ENCODE results near the gene SASH1. TPM values are rescaled to one million over a fixed set of nuclear protein-coding genes. Genes with fewer than 3 reads are reported as not detected.

Gene SASH1
- total RNA-seq, 1 donor from 2014 or later, result 23.2 TPM

- no peak for FAIRE-seq
- no peak for DNase-seq (ENCODE audit: low spot score in 2 of 2)
These were observed 110.2 kb downstream of the SASH1 start for GRCh38 chr6:148452876-148453275.

DNA sequence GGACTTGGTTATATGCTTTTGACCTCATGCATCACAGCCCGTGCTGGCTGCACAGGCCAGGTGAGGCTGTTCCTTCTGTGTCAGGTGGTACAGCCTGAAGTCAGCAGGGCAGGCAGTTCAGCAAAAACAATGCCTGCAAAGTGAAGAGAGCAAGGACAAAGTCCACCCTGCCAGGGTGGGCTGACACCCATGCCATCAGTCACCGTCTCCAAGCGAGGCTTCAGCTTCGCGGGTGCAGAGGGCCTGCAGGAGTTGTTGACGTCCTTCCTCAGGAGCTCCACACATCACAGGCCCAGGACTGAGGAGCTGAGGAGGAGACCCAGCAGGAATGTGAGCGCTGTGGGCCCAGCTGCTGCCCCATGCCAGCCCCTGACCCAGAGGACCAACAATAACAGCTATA, 111.3 kb downstream of the SASH1 start:
- FAIRE-seq (no peak), DNase-seq (ENCODE audit: low spot score in 2 of 2) (no peak)

- FAIRE-seq (no peak), DNase-seq (ENCODE audit: low spot score in 2 of 2) (no peak)
These were observed 112.6 kb downstream of the SASH1 start for GRCh38 chr6:148455225-148455624.

- FAIRE-seq (no peak), DNase-seq (ENCODE audit: low spot score in 2 of 2) (peak; percentile 48 to 73)
These were observed 113.3 kb downstream of the SASH1 start for GRCh38 chr6:148455674-148456558.

DNA sequence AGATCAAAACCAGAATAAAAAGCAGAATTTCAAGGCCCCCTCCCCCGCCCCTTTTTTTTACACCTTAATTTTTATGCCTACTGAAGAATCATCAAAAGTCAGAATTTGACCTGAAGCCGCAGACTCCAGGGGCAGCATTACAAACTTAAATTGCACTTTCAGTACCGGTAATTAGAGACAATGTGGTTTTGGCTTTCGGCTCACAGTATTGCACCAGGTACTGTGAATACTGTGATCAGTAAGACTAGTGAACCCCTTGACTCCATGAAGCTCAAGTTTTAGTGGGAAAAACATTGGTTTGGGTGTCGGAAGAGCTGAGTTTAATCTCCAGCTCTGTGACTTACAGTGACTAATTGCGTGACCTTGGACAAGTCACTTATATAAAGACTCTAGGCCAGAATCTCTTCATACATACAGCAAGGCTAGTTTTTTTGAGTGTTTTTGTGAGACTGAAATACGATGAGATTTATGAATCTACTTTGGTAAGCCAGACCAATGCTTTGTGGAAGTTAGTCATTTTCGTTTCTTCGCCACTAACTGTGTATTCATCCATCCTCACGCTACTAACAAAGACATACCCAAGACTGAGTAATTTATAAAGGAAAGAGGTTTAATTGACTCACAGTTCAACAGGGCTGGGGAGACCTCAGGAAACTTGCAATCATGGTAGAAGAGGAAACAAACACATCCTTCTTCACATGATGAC, 114.7 kb downstream of the SASH1 start:
- DNase-seq (ENCODE audit: low spot score in 2 of 2) (no peak), FAIRE-seq (no peak)

DNA sequence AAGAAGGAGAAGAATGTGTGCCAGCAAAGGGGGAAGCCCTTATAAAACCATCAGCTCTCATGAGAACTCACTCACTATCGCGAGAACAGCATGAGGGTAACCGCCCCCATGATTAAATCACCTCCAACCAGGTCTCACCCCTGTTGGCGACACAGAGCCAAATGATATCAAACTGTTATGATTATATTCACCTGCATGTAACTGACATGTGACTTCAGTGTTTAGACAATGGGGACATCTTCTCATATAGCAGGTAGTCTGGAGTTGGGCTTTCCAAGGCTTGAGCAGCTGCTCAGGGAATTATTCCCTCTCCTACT, 115.2 kb downstream of the SASH1 start:
- FAIRE-seq, result no peak
- no peak for DNase-seq (ENCODE audit: low spot score in 2 of 2)

GRCh38 chr6:148459238-148459637, 116.6 kb downstream of the SASH1 start:
- DNase-seq (ENCODE audit: low spot score in 2 of 2) (no peak), FAIRE-seq (no peak)

GRCh38 chr6:148460876-148461646, 118.4 kb downstream of the SASH1 start:
- FAIRE-seq, result no peak
- no peak for DNase-seq (ENCODE audit: low spot score in 2 of 2)

DNA sequence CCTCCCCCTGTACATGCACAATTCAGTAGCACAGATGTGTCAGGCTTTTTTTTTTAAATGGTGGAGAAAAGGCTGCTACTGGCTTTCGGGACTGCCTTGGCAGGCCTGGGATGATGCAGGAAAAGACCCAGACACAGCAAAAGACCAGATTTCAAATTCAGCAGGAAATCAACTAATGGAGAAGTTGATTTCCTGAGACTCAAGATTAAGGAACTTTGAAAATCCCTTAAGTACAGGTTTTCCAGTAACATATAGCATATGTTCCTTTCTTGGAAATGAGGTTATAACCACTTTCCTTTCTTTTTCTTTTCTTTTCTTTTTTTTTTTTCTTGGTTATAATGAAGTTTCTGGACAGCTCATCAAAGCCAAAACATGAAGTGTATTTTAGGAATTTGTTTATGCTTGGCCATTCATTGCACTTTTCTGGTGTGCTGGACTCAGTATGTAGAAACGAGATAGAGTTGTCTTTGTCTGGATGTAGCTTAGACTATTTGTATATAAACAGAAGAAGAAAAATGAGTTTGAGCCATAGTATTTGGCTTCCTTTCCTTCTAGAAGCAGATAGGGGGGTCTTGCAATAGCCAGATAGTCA, 119.4 kb downstream of the SASH1 start:
- FAIRE-seq (no peak), DNase-seq (ENCODE audit: low spot score in 2 of 2) (no peak)

DNA sequence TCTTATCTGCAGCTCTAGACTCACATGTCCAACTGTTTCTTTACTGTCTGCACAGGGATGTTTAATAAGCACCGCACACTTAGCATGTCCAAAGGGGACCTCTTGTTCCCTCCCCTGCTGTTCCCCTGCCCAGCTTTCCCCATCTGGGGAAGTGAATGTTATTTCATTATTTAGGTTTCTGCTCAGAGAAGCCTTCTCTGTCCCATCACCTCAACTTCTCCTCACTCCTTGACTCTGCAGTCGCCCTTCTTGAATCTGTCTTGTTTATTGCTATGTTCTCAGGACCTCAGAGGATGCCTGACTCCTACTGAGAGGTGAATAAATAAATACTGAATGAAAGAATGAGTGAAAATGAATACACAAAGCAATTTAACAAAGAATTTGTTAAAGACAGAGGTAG, 121.0 kb downstream of the SASH1 start:
- FAIRE-seq (no peak), DNase-seq (ENCODE audit: low spot score in 2 of 2) (no peak)

DNA sequence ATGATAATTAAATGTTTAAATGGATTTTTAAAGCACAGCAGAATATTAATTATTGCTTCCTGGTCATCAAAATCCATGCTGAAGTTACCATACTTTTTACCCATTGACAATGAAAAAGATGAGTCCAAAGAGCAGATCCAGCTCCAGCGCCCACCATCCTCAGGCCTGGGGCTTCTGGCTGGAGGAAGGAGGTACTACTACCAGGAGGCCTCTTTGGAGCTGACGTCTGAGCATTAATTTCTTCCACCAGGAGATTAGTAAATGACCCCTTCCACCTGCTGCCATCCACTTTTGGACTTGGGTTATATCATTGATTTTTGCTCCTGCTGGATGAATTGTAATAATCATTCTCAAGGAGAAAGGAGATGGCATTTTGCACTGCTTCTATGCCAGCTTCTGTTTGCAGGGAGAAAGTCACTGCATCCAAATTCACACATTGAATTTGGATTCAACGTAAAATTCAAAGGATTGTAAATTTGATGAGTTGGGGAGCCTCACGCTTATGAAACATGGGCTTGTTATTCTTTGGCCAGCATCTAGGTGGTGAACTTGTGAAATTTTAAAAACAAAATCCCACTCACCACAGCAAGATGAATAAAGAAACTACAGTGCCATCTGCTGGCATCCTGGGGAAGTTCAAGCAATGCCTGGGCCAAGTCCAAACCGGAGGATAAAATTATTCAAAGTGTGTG, 121.8 kb downstream of the SASH1 start:
- FAIRE-seq, result peak; percentile 95

GRCh38 chr6:148465011-148465335, 122.3 kb downstream of the SASH1 start:
- no peak for FAIRE-seq

More for the DNA sequence above, 121.8 kb downstream of the SASH1 start:
- DNase-seq (ENCODE audit: low spot score in 2 of 2), result peak; percentile 27 to 40

DNA sequence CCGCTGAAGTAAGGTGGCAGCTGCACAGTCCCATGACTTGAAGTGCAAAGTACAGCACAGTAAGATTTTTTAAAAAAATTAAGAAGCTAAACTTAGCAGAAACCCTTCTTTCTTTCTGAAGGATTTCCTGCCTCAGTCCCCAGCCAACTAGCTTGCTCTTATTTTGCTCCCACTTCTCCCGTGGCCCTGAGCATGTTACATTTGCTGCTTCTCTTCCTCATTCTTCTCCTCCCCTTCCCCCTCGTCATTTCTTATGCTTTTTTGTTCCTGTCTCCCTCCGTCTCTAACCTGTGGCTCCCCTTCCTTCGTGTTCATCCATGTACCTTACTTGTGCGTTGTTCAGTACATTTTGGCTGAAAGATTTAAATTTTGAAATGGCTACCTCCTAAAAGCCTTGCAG, 123.0 kb downstream of the SASH1 start:
- DNase-seq (ENCODE audit: low spot score in 2 of 2) (no peak), FAIRE-seq (no peak)

More at GRCh38 chr6:148465011-148465335, 122.3 kb downstream of the SASH1 start:
- DNase-seq (ENCODE audit: low spot score in 2 of 2), result no peak

- DNase-seq (ENCODE audit: low spot score in 2 of 2) (no peak), FAIRE-seq (no peak)
These were observed 123.5 kb downstream of the SASH1 start for GRCh38 chr6:148466158-148466557.

DNA sequence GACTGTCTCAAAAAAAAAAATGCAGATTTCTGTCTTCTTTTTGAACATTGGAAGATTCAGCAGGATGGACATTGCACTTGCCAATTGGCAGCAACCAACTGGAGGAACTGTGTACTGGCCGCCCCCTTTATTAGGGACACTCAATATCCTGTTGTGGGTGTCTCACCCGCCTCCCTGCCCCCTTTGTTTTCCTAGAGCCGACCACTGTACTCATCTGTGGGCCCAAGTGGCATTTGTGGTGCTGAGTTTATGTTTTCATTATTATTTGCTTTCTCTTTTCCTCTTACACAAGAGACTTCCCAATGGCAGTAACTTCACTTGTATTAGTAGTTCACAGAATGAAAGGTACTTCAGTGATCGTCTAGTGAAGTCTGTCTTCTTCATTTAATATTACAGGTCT, 125.3 kb downstream of the SASH1 start:
- FAIRE-seq, result no peak

GRCh38 chr6:148470156-148470555, 127.5 kb downstream of the SASH1 start:
- FAIRE-seq, result no peak
- DNase-seq (ENCODE audit: low spot score in 2 of 2), result no peak

More for the DNA sequence above, 125.3 kb downstream of the SASH1 start:
- no peak for DNase-seq (ENCODE audit: low spot score in 2 of 2)

DNA sequence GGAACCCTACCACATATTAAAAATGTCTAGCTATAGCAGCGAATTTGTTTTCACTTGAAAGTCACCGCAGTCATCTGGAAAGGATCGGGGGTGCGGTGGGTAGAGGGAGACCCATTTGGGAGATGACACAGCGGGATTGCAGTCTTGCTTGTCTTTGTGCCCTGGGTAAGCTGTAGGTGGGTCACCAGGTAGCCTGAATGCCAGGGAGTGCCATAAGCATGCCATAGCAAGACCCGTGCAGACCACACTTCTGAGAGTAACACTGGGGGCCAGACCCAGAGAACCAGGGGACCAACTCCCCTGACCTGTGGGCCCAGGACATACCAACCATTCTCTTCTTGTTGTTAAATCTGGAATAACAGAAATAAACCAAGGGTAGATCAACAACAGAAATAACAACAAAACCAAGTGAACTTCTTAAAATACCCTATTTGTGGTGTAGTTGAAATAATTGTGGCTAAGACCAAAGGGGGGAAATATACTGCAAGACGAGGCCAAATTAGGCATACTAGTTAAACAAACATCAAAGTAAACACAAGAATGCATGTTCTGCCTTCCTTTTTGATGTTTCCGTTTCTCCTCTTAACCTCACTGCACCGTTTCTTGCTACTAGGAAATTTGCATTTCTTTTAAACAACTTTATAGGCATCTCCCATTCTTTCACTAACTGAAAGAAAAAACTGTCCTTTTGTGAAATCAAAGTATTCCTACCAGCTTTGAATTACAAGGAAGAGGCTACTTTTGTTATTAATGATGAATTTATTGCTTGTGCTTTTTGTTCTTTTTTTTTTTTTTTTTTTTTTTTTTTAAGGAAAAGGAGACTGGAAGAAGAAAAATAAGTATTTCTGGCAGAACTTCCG, 128.2 kb downstream of the SASH1 start:
- DNase-seq (ENCODE audit: low spot score in 2 of 2) (no peak), FAIRE-seq (no peak)

- DNase-seq (ENCODE audit: low spot score in 2 of 2) (no peak), FAIRE-seq (no peak)
These were observed 129.1 kb downstream of the SASH1 start for GRCh38 chr6:148471624-148472159.
